NCI-H2081 treated with DMSO at 0.1 percent for 48 hours (cell line): ENCODE measurements around the gene KATNB1.
"Not testable (repeated sequence)": the region's sequence is repeated elsewhere in the genome, so short reads cannot be mapped to it uniquely, and the experiment has no call there.

ENCODE experiments used
- DNase-seq: peaks from one replicate; lab custom pipeline; 2025; lab: John Stamatoyannopoulos, UW

The KATNB1 gene

DNA sequence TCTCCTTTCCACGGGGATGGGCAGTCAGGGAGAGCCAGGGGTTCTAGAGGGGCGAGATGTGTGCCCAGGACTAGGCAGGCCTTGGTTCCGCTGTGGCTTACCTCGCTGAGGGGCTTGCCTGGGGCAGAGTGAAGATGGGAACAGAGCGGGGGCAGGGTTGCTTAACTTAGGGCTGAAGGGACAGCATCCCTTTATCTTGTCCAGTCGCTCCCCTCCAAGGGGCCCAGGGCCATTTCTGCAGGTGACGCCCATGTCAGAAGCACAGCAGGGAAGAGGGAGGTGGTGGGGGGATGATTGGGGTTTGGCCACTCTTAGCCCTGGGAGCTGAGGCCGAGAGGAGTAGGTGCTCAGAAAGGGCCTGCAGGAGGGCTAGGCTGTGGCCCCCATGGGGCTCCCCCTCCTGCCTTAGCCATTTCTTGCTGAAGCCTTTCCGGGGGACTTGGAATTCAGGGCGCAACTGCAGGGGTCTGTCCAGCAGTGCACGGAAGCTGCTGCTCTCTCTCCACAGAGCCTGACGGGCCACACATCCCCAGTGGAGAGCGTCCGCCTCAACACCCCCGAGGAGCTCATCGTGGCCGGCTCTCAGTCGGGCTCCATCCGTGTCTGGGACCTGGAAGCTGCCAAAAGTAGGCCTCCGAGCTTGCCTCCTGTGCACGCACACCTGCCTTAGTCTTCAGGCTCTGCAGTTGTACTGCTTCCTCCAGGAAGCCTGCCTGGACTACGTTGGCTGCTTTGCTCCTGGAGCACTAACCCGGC is 8.5 kb downstream of the KATNB1 start:
- no peak for DNase-seq

DNA sequence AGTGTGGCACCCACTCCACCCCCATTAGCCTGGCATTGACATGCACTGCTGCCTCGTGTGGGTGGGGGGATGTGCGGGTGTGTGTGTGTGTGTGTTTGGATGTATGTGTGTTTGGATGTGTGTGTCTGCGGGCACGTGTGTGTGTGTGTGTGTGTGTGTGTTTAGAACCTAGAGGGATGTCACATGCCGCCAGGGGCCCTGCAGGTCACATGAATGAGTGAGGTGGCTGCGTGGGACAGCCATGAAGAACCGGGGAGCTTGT is 9.0 kb downstream of the KATNB1 start:
- no peak for DNase-seq

DNA sequence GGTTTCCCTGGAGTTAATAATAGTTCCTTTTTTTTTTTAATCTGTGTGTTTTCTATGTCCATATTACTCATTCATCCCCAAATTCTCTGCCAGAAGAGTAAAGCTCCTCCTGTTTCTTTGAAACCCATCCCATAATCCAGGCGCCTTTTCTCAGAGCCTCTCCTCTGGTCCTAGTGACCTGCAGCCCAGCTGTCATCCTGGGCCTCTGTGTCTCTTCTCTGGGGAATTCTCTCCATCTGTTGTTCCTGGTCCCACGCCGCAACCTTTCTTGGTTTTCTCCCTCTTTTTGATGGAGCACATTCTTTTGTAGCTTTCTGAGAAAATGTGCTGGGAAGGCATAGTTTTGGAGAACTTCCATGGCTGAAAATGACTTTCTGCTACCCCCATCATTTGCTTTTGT is 10.2 kb downstream of the KATNB1 start:
- DNase-seq = no peak

DNA sequence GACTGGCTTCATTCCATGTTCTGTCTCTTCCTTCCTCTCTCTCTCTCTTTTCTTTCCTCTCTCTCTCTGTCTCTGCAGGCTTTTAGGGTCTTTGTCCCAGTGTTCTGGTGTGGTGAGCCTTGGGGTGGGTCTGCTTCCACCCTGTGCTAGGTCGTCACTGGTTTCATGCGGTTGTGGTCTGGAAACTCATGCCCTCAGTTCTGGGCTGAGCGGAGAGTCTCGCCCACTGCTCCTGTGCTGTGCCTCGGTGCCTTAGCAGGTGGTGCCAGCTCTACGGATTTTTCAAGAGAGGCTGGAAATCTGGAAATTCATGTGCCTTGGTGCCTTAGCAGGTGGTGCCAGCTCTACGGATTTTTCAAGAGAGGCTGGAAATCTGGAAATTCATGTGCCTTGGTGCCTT is 10.7 kb downstream of the KATNB1 start:
- DNase-seq = not testable (repeated sequence)

DNA sequence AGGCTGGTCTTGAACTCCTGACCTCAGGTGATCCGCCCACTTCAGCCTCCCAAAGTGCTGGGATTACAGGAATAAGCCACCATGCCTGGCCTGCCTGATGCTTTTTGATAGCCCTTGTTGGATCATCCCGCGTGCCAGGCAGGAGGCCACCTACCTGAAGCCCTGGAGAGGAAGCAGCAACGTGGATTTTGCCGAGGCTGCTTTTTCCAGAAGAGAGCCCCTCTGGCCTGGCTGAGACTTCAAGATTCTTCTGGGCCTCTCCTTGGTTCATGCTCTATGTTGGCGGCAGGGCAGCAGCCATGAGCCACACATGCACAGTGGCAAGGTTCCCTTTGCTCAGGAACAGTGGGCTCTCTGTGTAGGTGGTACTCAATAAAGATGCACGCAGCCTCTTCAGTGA is 11.5 kb downstream of the KATNB1 start:
- no peak for DNase-seq

DNA sequence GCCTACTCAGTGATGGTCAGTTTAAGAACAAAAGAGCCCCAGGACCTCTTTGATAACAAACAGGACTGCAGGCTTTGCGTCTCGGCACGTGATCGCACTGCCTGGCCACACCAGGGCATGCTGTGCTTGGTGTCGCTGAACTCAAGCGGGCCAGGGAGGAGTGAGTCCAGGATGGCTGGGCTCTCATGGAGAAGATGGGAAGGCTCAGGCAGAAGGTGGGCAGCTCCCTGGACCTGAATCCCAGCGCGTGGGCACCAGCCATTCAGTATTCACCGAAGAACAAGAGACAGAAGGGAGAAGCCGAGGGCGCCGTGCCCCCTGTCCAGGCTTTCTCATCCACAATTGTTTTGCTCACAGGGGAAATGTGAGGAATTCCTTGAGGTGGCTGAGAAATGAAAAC is 11.9 kb downstream of the KATNB1 start:
- DNase-seq = no peak

DNA sequence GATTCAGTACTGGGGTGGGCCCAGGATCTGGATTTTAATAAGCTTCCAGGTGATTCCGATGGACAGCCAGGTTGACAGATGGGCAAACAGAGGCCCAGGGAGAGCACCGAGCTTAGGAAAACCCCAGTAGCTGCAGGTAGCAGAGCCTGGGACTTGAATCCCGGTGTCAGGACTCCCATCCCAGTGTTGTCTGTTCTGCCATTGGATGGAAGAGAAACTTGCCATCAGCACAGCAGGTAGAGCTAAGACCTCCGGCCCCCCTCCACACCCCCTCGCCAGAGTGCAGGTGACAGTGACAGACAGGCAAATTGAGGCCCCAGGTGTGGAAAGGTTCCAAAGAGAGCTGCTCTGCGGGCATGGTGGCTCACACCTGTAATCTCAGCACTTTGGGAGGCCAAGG is 12.4 kb downstream of the KATNB1 start:
- DNase-seq = no peak

DNA sequence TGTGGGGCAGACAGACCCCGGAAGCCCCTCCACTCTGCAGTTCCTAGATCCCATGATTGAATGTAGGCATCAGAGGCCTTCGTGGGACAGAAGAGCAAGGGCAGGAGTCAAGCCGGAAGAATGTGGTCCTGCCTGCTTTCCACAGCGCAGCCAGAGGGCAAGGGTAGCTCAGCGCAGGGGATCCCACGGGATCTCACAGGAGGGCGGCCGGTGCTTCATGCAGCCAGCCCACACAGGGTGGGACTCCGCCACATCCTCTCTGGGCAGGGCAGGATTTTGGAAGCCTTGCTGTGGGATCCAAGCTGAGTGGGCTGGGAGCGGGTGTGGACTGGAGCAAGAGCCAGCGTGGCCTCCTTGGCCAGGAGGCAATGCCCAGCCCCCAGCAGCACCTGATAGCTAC is 13.0 kb downstream of the KATNB1 start:
- DNase-seq = no peak

DNA sequence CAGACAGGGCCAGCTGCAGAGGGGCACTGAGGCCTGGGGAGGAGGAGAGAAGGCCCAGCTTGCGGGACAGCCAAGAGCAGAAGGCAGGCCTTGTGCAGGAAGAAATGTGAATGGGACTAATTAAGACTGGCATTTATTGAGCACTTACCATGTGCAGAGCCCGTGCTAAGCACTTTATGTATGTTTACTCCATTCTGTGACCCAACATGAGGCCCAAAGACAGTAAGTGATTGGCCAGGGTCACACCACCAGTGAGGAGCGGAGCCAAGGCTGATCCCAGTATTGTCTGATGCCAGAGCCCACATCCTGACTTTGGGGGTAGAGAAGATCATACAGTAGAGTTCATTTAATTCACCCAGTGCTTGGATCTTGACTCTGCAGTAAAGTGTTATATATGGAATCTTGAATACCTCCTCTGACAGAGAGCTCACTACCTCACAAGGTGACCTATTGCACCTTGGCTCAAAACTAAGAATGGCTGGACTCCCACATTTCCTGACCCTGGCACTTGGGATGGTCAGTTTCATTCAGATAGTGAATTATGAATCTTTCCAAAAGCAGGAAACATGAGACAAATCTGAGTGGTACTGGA is 13.6 kb downstream of the KATNB1 start:
- no peak for DNase-seq

DNA sequence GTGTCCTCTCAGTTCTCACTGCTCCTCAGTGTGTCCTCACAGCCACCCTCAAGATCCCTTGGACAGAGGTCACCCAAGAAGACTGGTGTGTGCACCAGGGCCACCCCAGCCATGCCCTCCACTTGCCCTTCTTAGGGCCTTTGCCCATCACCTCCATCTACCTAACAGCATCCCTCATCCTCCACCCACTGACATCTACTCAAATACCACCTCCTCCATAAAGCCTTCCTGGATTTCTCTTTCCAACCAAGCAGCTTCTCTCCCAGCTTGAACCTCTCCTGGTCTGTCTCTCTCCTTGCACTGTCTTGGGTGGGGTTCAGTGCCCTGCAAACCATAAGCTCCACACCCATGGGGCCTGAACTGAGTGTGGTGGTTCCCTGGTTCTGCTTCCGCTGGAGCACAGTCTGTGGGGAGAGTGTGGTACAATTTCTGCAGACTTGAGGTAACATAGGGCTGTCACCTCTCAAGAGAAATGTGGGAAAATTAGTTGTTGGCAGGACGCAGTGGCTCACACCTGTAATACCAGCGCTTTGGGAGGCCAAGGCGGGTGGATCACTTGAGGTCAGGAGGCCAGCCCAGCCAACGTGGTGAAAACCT is 14.4 kb downstream of the KATNB1 start:
- no peak for DNase-seq

DNA sequence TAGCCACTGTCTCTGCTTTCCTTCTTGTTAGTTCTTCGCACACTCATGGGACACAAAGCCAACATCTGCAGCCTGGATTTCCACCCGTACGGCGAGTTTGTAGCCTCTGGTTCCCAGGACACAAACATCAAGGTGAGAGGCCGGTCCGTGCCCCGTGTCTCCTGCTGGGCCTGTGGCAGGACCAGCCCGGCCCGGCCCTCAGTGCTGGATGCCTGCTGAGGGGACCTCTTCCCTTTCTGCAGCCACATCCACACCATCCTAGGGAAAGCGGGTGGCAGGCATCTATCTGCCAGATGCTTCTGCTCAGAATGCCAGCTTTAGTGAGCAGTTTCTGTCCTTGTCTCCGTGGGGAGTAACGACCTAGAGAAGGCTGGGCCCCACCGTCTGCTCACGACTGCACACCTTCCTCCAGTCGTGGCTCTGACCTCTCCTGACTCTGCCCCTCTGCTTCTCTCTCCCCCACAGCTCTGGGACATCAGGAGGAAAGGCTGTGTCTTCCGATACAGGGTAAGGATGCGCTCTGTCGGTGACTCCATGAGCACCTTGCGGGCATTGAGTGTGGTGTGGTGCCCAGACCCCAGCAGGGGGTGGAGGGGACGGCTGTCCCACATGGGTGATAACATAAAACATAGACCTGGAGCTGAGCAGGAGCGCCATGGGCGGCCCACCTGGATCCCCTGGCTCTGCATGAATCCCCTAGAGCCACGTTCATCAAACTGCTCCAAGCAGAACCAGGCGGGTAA is 15.4 kb downstream of the KATNB1 start:
- no peak for DNase-seq

DNA sequence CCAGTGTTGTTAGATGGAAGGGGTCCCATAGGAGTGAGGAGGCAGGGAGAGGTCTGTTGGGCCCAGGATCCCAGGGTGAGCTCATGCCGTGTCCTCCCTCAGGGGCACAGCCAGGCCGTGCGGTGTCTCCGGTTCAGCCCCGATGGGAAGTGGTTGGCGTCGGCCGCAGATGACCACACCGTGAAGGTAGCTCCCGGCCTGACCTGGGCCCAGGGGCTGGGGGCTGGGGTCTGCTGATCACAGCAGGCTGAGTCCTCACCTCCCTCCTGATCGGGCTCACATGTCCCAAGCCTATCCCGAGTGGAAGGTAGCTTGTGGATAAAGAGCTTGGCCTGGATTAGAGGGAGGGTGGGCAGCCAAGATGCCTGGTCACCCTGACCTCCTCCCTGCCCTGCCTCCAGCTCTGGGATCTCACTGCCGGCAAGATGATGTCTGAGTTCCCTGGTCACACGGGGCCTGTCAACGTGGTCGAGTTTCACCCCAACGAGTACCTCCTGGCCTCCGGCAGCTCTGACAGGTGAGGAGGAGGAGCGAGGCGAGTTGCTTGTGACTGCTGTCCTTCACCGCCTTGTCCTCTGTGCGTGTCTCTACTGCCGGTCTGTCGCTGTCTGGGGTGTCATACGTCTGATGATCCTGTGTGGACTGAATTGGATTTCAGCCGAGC is 16.1 kb downstream of the KATNB1 start:
- DNase-seq = no peak

DNA sequence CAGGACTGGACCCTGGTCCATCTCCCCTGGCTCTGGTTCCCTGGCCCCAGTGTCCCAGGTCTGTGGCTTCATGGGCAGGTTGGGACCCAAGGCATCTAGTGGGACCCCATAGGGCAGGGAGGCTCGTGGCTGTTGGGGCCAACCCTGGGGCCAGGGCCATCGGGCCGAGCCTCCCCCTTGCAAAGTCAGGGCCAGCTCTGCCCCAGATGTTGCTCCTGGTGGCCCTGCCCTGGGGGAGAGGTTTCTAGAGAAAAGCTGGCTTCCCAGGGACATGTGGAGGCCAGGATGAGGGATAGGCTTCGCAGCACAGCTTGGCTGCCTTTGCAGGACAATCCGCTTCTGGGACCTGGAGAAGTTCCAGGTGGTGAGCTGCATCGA is 16.6 kb downstream of the KATNB1 start:
- DNase-seq = no peak

DNA sequence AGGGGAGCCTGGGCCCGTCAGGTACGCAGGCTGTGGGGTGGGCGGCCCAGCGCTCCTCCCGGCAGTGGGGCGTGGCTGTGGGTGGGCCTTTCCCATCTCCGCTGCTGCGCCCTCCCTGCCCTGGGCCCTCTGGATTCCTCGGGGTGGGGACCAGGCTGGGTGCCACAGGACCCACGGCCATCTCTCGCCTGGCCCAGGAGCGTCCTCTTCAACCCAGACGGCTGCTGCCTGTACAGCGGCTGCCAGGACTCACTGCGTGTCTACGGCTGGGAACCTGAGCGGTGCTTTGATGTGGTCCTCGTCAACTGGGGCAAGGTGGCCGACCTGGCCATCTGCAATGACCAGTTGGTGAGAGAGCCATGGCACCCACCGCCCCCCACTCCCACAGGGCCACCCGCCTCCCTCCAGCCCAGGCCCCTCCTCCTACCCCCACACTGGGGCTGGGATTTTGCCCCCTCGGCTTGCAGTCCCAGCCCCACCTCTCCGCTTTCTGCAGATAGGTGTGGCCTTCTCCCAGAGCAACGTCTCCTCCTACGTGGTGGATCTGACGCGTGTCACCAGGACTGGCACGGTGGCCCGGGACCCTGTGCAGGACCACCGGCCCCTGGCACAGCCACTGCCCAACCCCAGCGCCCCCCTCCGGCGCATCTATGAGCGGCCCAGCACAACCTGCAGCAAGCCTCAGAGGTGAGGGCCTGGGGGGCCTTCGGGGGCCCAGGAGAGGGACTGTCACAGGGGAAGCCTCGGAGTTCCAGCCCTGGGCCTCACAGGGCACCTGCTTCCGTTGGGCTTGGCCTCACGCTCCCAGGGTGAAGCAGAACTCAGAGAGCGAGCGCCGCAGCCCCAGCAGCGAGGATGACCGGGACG is 17.2 kb downstream of the KATNB1 start:
- no peak for DNase-seq

DNA sequence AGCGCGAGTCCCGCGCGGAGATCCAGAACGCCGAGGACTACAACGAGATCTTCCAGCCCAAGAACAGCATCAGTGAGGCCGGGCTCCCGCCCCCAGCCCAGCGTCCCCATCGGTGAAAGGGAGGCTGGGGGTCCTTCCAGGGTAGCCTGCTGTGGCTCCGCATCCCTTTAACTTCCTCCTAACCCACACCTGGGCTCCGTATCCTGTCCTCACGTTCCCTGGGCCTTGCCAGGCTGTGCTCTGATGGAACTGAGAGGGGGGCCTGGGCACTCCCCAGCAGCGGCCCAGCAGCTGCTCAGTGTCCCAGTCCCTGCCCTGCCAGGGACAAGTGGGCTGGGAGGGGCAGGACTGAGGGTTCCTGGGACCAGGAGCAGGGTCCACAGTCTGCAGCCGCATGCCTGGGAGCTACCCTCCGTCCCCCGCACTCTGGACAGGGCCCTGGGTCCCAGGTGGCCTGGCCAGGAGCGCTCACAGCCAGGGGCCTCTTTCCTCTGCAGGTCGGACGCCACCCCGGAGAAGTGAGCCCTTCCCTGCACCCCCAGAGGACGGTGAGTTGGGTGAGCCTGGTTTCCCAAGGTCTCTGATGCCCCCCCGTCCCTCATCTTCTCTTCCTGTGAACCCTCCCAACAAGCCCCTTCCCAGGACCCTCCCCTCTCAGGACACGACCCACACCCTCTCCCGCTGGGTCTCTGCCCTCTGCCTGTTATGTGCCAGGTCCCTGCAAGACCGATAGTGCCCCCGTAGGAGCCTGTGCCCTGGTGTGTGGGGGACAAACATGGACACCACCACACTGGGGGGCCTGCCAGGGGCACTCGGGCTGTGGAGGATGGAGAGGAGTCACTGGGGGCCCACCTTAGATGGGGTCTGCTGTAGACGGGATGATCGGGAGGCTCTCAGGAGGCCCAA is 18.1 kb downstream of the KATNB1 start:
- no peak for DNase-seq

DNA sequence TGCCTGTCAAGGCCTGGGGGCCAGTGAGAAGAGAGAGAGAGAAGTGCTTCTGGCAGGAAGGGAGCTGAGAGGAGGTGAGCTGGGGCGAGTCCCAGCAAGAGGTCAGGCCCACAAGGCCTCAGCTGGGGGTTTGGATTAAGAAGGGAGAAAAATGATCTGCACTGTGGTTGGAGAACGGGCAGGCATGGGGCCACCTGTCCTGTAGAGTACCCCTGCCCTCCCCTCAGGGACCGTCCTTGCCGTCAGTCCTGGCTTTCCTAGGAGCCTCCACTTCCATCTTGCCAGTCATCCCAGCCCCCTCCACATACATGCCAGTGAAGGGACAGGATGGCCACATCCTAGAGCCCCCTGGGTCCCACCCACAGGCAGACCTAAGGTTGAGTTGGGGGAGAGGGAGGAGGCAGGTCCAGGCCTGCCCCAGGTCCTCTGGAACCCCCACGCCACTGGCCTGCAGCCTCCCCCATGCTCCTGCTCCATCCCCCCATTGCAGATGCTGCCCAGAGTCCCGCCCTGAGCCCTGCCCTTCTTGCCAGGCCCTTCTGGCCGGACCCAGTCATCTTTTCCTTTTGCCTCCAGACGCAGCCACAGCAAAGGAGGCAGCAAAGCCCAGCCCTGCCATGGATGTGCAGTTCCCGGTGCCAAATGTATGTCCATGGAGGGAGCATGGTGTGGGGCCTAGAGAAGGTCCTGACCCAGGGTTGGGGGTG is 18.9 kb downstream of the KATNB1 start:
- DNase-seq = no peak

DNA sequence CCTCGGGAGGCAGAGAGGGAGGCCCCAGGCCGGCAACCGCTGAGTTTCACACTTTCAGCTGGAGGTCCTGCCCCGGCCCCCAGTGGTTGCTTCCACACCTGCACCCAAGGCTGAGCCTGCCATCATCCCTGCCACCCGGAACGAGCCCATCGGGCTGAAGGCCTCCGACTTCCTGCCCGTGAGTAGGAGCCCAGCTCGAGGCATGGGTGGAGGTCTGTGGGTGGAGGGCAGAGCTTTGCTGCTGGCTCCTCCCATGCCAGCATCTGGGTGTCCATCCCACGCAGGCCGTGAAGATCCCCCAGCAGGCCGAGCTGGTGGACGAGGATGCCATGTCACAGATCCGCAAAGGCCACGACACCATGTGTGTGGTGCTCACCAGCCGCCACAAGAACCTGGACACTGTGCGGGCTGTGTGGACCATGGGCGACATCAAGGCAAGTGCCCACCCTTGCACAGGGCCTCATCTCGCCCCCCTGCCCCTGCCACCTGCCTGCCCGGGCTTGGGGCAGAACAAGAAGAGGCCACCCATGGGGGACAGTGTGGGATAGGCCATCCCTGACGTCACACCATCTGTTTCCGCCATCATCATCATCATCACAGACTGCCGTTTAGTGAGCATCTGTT is 19.6 kb downstream of the KATNB1 start:
- no peak for DNase-seq

DNA sequence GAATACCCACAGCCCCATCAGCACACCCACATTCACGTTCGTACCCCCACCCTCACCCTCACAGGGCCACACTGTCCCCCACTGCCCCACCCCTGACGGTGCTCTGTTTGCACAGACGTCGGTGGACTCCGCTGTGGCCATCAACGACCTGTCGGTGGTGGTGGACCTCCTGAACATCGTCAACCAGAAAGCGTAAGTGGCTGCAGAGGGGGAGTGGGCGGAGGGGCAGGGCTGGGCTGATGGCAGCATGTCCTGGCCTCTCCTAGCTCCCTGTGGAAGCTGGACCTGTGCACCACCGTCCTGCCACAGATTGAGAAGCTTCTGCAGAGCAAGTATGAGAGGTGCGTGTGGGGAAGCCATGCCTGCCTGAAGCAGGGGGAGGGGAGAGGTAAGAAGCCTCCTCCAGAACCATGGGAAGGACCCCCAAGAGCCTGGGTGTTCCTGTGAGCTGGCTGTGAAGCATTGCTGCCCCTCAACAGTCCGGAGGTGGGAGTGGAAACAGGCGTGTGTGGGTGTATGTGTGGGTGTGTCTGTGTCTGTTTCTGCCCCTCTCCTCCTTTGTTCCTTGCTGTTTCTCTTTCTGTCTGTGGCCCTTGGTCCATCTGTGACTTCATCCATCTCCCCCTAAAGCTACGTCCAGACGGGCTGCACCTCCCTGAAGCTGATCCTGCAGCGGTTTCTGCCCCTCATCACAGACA is 20.3 kb downstream of the KATNB1 start:
- DNase-seq = no peak
